ENCODE data around the gene ADRM1.

The ADRM1 gene

GRCh38 chr20:62281161-62281933 is 21.4 kb upstream of the ADRM1 start:
- no peak for ATAC-seq

GRCh38 chr20:62282103-62282502 is 20.7 kb upstream of the ADRM1 start:
- no peak for ATAC-seq

GRCh38 chr20:62282877-62283503 is 19.8 kb upstream of the ADRM1 start:
- no peak for ATAC-seq

GRCh38 chr20:62284448-62284847 is 18.3 kb upstream of the ADRM1 start:
- no peak for ATAC-seq

- ATAC-seq, result no peak
These were observed 17.6 kb upstream of the ADRM1 start for GRCh38 chr20:62285151-62285550.

- no peak for ATAC-seq
These were observed 17.1 kb upstream of the ADRM1 start for GRCh38 chr20:62285722-62286121.

GRCh38 chr20:62286493-62287064 is 16.2 kb upstream of the ADRM1 start:
- no peak for ATAC-seq

- ATAC-seq, result no peak
These were observed 15.7 kb upstream of the ADRM1 start for GRCh38 chr20:62287129-62287528.

GRCh38 chr20:62287759-62288534 is 14.8 kb upstream of the ADRM1 start:
- no peak for ATAC-seq

- no peak for ATAC-seq
These were observed 14.2 kb upstream of the ADRM1 start for GRCh38 chr20:62288535-62289105.

GRCh38 chr20:62289131-62289530 is 13.7 kb upstream of the ADRM1 start:
- ATAC-seq, result no peak

GRCh38 chr20:62289898-62290297 is 12.9 kb upstream of the ADRM1 start:
- no peak for ATAC-seq

- ATAC-seq, result no peak
These were observed 11.3 kb upstream of the ADRM1 start for GRCh38 chr20:62291251-62292066.

- no peak for ATAC-seq
These were observed 10.7 kb upstream of the ADRM1 start for GRCh38 chr20:62292108-62292507.

- no peak for ATAC-seq
These were observed 9.5 kb upstream of the ADRM1 start for GRCh38 chr20:62293111-62293784.

- ATAC-seq, result no peak
These were observed 8.9 kb upstream of the ADRM1 start for GRCh38 chr20:62293946-62294345.

- ATAC-seq, result no peak
These were observed 8.3 kb upstream of the ADRM1 start for GRCh38 chr20:62294516-62294915.

GRCh38 chr20:62296724-62297448 is 5.9 kb upstream of the ADRM1 start:
- ATAC-seq, result no peak

GRCh38 chr20:62297449-62298227 is 5.2 kb upstream of the ADRM1 start:
- no peak for ATAC-seq
